Spinal cord (tissue), 10 donors: ENCODE results near the gene FPGS. TPM values are rescaled to one million over a fixed set of nuclear protein-coding genes. Genes with fewer than 3 reads are reported as not detected.
A peak's percentile ranks its signal among the peaks of the same experiment; 100 is the strongest.

Experiments
- DNase-seq, 6 donors: peaks; one replicate each; pipeline versions ENCODE4 v3.0.0 to v3.0.0-alpha.2; 2013 to 2015; ENCODE audit warnings: low spot score in 6 of 6, low read depth in 4 of 6
- H3K27ac ChIP-seq: one replicate; pipeline ENCODE4 v1.5.1; 2013; ENCODE audit warnings: low read depth, low read length, control low read depth
- H3K27me3 ChIP-seq: one replicate; pipeline ENCODE4 v1.6.1; 2013; ENCODE audit warnings: low read length; ENCODE audit not compliant: control insufficient read depth, insufficient read depth
- H3K36me3 ChIP-seq: one replicate; pipeline ENCODE4 v1.6.1; 2013; ENCODE audit warnings: low read length; ENCODE audit not compliant: control insufficient read depth, insufficient read depth
- H3K4me1 ChIP-seq: one replicate; pipeline ENCODE4 v1.6.1; 2013; ENCODE audit warnings: low read length; ENCODE audit not compliant: control insufficient read depth, insufficient read depth
- H3K4me3 ChIP-seq: one replicate; pipeline ENCODE4 v1.5.1; 2013; ENCODE audit warnings: low read depth, low read length, control low read depth
- H3K9me3 ChIP-seq: one replicate; pipeline ENCODE4 v1.6.1; 2013; ENCODE audit warnings: low read length; ENCODE audit not compliant: control insufficient read depth, insufficient read depth
- WGBS: methylation state at CpG from one replicate; pipeline ENCODE4 v1.1.5; 2013; ENCODE audit warnings: missing lambda C conversion rate; ENCODE audit not compliant: insufficient coverage; 5-methylcytosine and 5-hydroxymethylcytosine counted together
- polyA plus RNA-seq, 2 donors: library from polyadenylated mRNA; unstranded; fragments of 120-200 nt; gene quantifications; one replicate each; pipeline ENCODE4 v1.2.1, GENCODE V29; 2013; ENCODE audit not compliant: insufficient read length in 2 of 2
- total RNA-seq, 2 donors: library from RNA; depleted of rRNA in 1 of 2; stranded (reverse); fragments of 120-200 nt in 1 of 2; fragments of >200 nt in 1 of 2; gene quantifications; one replicate each; pipeline versions ENCODE4 v1.2.3 to v1.2.4, GENCODE V29; 2013 to 2014
- donor health status: healthy.

Gene FPGS
- total and polyA plus RNA-seq, 4 donors, result 17.8 to 50.1 (median 37.9) TPM

DNA sequence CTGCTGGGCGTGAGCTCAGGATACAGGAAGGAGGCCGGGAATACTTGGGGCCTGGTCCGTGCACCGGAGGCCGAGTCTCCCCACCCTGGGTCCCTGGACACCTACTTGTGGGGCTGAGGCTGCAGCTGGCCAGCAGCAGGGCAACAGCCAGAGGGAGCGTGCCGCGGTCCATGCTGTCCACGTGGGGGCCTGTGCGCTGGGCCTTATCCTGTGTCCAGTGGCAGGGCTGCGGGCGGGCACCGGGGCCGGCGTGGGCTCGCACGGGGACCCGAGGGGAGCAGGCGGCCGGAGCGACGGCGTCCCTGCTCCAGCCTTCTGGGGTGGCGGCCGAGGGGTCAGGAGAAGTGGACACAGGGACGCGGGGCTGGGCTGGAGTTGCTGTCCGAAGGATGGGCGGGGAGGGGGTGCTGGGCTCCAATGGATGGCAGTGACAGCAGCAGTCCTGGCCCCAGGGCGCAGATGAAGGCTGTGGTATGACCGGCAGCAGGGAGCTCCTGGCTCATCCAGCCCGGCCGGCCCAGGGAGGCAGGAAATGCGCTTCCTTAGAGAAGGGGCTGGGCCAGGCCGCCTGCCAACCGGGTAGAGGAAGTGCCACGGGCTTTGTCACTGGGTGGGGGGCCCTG lies 51.6 kb downstream of the FPGS start, which contains the start of gene ENG:
Gene ENG, minus strand, starts transcription at position 475 of the 623 bp plus-strand sequence. Its CDS starts 303 bp downstream, at position 172.
- H3K4me1 ChIP-seq, result peaks cover 37% of the 10 kb centered on the region
- H3K27me3 ChIP-seq, result no peaks in the 10 kb centered on the region
- no peaks in the 10 kb centered on the region for H3K36me3 ChIP-seq
- 59% methylated on average over 31 of the region's 37 CpGs for WGBS
- H3K9me3 ChIP-seq, result no peaks in the 10 kb centered on the region
- H3K27ac ChIP-seq, result peak within 1 kb of the TSS; percentile 47
- H3K4me3 ChIP-seq, result peak within 1 kb of the TSS; percentile 42
- peak in 1 of 6 donors; percentile 43 for DNase-seq

- H3K36me3 ChIP-seq, result no peaks in the 10 kb centered on the region
- DNase-seq, result no peak
- no peaks in the 10 kb centered on the region for H3K27me3 ChIP-seq
- no peaks in the 10 kb centered on the region for H3K9me3 ChIP-seq
- WGBS, result 90% methylated on average over 10 of the region's 11 CpGs
- no peak overlapping the region for H3K4me3 ChIP-seq
- H3K4me1 ChIP-seq, result peaks cover 37% of the 10 kb centered on the region
- peak overlapping the region; percentile 25 for H3K27ac ChIP-seq
Measured at GRCh38 chr9:127854960-127855359, 52.3 kb downstream of the FPGS start.

DNA sequence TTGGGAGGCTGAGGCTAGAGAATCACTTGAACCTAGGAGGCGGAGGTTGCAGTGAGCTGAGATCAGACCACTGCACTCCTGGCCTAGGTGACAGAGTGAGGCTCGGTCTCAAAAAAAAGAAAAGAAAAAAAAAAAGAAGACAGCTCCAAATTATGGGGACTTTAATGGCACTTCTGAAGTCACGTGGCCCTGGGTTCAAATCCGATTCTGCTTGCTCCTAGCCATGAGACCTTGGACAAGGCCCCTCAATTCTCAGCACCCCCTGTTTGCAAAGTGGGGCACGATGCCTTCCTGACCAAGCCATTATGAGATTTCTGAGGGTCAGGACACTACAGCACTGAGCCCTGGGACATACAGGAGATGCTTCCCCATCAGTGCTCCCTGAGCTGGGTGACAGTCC lies 52.8 kb downstream of the FPGS start:
- no peaks in the 10 kb centered on the region for H3K9me3 ChIP-seq
- WGBS, result 97% methylated on average over 4 of the region's 5 CpGs
- H3K27ac ChIP-seq, result no peak overlapping the region
- H3K4me1 ChIP-seq, result peaks cover 37% of the 10 kb centered on the region
- DNase-seq, result no peak
- no peaks in the 10 kb centered on the region for H3K36me3 ChIP-seq
- H3K27me3 ChIP-seq, result no peaks in the 10 kb centered on the region
- H3K4me3 ChIP-seq, result no peak overlapping the region

DNA sequence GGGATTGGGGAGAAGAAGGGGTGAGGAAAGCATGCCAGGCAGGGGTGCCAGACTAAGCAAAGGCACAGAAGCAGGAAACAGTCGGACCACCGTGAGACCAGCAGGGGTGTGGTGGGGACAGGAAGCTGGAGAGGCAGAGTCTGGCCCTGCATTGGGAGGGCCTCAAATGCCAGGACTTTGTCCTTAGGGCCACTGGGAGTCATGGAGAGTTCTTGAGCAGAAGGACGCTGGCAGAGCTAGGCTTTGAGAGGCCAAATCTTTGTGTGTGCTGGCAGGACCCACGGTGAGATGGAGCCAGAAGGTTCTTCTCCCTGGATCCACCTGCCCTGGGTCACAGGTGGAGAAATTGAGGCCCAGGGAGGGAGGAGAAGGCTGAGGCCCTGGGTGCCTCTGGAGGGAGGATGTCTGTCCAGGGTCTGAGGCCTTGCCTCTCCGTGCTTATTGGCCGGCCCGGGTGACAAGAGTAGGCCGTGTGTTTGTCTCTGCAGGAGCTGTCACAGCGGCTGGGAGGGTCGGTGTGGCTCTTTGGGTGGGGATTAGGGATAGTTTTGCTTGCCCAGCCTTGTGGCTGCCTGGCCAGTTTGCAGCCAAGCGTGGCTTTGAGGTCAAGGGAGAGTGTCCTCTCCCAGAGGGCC lies 53.5 kb downstream of the FPGS start:
- no peak overlapping the region for H3K27ac ChIP-seq
- DNase-seq, result no peak
- peaks cover 37% of the 10 kb centered on the region for H3K4me1 ChIP-seq

GRCh38 chr9:127856729-127857116 lies 54.0 kb downstream of the FPGS start:
- no peak overlapping the region for H3K4me3 ChIP-seq
- no peaks in the 10 kb centered on the region for H3K36me3 ChIP-seq
- peaks cover 41% of the 10 kb centered on the region for H3K4me1 ChIP-seq
- no peak for DNase-seq
- H3K27me3 ChIP-seq, result no peaks in the 10 kb centered on the region
- WGBS, result 95% methylated on average over 5 of the region's 8 CpGs
- H3K27ac ChIP-seq, result no peak overlapping the region
- no peaks in the 10 kb centered on the region for H3K9me3 ChIP-seq

More for the DNA sequence above, 53.5 kb downstream of the FPGS start:
- Histone ChIP-seq H3K9me3 (no peaks in the 10 kb centered on the region), H3K4me3 (no peak overlapping the region), H3K36me3 (no peaks in the 10 kb centered on the region), H3K27me3 (no peaks in the 10 kb centered on the region)
- WGBS, result 64% methylated on average over 11 of the region's 11 CpGs

- DNase-seq, result no peak
- Histone ChIP-seq H3K4me3 (no peak overlapping the region), H3K9me3 (no peaks in the 10 kb centered on the region), H3K4me1 (peaks cover 47% of the 10 kb centered on the region), H3K27ac (no peak overlapping the region), H3K36me3 (no peaks in the 10 kb centered on the region), H3K27me3 (no peaks in the 10 kb centered on the region)
- WGBS, result 60% methylated on average over 1 of the region's 4 CpGs
Measured at GRCh38 chr9:127857278-127857677, 54.6 kb downstream of the FPGS start.

GRCh38 chr9:127858041-127858512 lies 55.4 kb downstream of the FPGS start:
- H3K27ac ChIP-seq, result no peak overlapping the region
- no peak overlapping the region for H3K4me3 ChIP-seq
- H3K4me1 ChIP-seq, result peaks cover 54% of the 10 kb centered on the region
- no peak for DNase-seq
- H3K9me3 ChIP-seq, result no peaks in the 10 kb centered on the region
- no peaks in the 10 kb centered on the region for H3K36me3 ChIP-seq
- H3K27me3 ChIP-seq, result no peaks in the 10 kb centered on the region
- 49% methylated on average over 12 of the region's 12 CpGs for WGBS

- Histone ChIP-seq H3K4me3 (no peak overlapping the region), H3K27me3 (no peaks in the 10 kb centered on the region), H3K36me3 (peaks cover 3% of the 10 kb centered on the region), H3K4me1 (peaks cover 38% of the 10 kb centered on the region), H3K9me3 (no peaks in the 10 kb centered on the region), H3K27ac (no peak overlapping the region)
- DNase-seq, result no peak
- 85% methylated on average over 8 of the region's 8 CpGs for WGBS
Measured at GRCh38 chr9:127860260-127860659, 57.6 kb downstream of the FPGS start.

DNA sequence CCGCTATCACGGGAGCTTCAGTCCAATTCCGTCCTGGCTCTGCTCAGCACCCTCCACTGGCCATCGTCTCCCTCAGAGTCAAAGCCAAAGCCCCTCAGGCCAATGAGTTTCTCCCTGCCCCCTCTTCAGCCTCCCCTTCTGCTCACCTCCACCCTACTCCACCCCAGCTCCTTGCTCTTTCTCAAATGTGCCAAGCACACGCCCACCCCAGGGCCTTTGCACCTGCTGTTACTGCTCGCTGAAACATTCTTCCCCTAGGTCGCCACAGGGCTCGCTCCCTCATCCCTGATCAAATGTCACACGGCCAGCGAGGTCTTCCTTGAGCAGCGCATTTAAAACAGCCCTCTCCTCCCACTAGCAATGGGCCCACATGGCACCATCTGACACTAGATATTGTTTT lies 58.1 kb downstream of the FPGS start:
- Histone ChIP-seq H3K36me3 (peaks cover 6% of the 10 kb centered on the region), H3K27me3 (no peaks in the 10 kb centered on the region), H3K9me3 (no peaks in the 10 kb centered on the region), H3K27ac (no peak overlapping the region), H3K4me3 (no peak overlapping the region), H3K4me1 (peaks cover 38% of the 10 kb centered on the region)
- DNase-seq, result no peak
- WGBS, result 94% methylated on average over 8 of the region's 11 CpGs
